ENCODE measurements around the gene ZNF627. TPM values are rescaled to one million over a fixed set of nuclear protein-coding genes. Genes with fewer than 3 reads are reported as not detected.

ZNF627 gene
- total RNA-seq, 4 donors from 2014 or later: 9.0 to 30.8 (median 12.2) TPM

DNA sequence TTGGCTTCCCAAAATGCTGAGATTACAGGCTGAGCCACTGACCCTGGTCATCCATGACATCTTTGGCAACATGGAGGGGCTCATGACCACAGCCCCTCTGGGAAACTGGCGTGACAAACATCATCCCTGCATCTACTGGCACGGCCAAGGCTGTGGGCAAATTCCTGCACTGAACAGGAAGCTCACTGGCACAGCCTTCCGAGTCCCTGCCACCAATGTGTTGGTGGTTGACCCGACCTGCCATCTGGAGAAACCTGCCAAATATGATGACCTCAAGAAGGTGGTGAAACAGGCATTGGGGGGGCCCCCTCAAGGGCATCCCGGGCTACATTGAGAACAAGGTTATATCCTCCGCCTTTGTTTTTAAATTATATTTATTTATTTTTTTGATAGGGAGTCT lies 11.0 kb upstream of the ZNF627 start:
- Histone ChIP-seq H3K27ac (no peak overlapping the region), H3K36me3 (no peaks in the 10 kb centered on the region), H3K27me3 (no peaks in the 10 kb centered on the region), H3K4me1 (peaks cover 0 to 13% (median 7%) of the 10 kb centered on the region in 4 donors), H3K9me3 (no peaks in the 10 kb centered on the region), H3K4me3 (no peak overlapping the region)
- TF ChIP-seq EP300 (IDR thresholded peaks at IDR 0.05): no peak
- WGBS, 2 donors: 71 to 78% methylated on average over 6 of the region's 6 CpGs
- DNase-seq (ENCODE audit: low spot score in 2 of 2): no peak

DNA sequence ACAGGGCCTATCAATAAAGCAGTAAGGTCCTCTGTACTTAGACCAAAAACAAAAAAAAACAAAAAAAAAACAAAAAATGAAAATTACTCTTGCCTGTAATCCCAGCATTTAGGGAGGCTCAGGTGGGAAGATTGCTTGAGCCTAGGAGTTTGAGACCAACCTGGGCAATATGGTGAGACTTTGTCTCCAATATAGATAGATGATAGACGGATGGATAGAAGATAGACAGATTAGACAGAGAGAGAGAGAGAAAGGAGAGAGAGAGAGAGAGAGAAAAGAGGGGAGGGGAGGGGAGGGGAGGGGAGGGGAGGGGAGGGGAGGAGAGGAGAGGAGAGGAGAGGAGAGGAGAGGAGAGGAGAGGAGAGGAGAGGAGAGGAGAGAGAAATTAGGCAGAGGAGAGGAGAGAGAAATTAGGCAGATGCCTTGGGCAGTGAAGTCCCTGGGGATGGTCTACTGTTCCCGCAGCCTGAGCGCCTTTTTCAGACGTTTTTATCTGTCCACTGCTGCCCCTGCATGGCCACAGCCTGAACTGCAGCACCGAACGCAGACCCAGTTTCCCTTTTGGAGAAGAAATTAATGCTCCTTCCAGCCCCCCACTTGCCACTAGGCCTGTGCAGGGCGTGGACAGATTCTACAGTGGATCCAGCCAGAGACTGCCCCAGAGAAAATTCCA lies 9.8 kb upstream of the ZNF627 start:
- Histone ChIP-seq H3K9me3 (no peaks in the 10 kb centered on the region), H3K4me1 (peaks cover 0 to 5% (median under 1%) of the 10 kb centered on the region in 4 donors), H3K4me3 (no peak overlapping the region), H3K27ac (peak overlapping the region in 1 of 4 donors; percentile 6), H3K27me3 (no peaks in the 10 kb centered on the region), H3K36me3 (no peaks in the 10 kb centered on the region)
- peak in 1 of 2 donors; percentile 27 for TF ChIP-seq EP300 (IDR thresholded peaks at IDR 0.05)
- no peak for TF ChIP-seq POLR2A (IDR thresholded peaks at IDR 0.05)
- TF ChIP-seq, protein P1, sequence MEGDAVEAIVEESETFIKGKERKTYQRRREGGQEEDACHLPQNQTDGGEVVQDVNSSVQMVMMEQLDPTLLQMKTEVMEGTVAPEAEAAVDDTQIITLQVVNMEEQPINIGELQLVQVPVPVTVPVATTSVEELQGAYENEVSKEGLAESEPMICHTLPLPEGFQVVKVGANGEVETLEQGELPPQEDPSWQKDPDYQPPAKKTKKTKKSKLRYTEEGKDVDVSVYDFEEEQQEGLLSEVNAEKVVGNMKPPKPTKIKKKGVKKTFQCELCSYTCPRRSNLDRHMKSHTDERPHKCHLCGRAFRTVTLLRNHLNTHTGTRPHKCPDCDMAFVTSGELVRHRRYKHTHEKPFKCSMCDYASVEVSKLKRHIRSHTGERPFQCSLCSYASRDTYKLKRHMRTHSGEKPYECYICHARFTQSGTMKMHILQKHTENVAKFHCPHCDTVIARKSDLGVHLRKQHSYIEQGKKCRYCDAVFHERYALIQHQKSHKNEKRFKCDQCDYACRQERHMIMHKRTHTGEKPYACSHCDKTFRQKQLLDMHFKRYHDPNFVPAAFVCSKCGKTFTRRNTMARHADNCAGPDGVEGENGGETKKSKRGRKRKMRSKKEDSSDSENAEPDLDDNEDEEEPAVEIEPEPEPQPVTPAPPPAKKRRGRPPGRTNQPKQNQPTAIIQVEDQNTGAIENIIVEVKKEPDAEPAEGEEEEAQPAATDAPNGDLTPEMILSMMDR (IDR thresholded peaks at IDR 0.05): peak; percentile 86 to 91 (median 89)
- DNase-seq (ENCODE audit: low spot score in 2 of 2): peak; percentile 71 to 90
- WGBS, 2 donors: 1 to 2% methylated on average over 7 of the region's 7 CpGs

DNA sequence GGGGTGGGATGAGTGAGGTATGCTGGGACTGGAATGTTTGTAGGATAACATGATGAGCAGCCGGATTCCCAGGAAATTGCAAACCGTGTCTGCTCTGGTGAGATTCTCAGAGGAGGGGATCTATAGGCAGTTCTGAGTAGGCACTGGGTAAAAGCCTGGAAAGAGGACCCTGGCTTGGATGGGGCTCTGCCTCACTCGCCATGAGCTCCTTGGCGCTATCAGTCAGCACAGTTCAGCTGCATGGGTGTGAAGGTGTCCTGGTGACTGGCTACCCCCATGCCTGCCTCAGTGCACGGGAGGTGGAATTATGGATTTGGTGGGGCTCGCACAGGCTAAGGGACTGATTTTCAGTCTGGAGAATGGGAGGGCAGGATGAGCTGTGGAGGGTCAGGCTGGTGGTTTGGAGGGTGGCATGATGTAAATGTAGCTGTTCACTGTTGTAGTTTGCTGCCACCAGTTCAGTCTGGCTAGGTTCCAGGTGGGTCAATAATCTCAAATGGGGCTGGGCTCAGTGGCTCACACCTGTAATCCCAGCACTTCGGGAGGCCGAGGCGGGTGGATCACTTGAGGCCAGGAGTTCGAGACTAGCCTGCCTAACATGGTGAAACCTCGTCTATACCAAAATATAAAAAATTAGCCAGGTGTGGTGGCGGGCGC lies 9.2 kb upstream of the ZNF627 start:
- Histone ChIP-seq H3K4me1 (peaks cover 0 to 5% (median 0%) of the 10 kb centered on the region in 4 donors), H3K27me3 (no peaks in the 10 kb centered on the region), H3K27ac (peak overlapping the region in 1 of 4 donors; percentile 6), H3K36me3 (no peaks in the 10 kb centered on the region), H3K9me3 (no peaks in the 10 kb centered on the region), H3K4me3 (no peak overlapping the region)
- no peak for TF ChIP-seq EP300 (IDR thresholded peaks at IDR 0.05)
- TF ChIP-seq, protein P1 (IDR thresholded peaks at IDR 0.05): peak in 2 of 5 experiments; percentile 2 to 12
- 62 to 66% methylated on average over 13 of the region's 13 CpGs for WGBS, 2 donors
- no peak for DNase-seq (ENCODE audit: low spot score in 2 of 2)

DNA sequence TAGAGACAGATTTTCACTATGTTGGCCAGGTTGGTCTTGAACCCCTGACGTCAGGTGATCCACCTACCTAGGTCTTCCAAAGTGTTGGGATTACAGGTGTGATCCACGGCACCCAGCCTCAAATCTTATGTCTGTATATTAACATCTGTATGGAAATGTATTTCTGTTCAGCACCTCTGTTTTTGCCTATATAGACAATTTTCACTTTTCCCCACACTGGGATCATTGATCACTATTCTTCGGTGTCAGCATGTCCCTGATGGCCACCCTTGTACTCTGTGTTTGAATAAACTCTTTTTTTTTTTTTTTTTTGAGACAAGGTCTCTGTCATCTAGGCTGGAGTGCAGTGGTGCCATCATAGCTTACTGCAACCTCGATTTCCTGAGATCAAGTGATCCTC lies 3.2 kb upstream of the ZNF627 start:
- no peaks in the 10 kb centered on the region for H3K27me3 ChIP-seq
- H3K4me3 ChIP-seq: no peak overlapping the region
- DNase-seq (ENCODE audit: low spot score in 2 of 2): no peak
- H3K4me1 ChIP-seq: peaks cover 0 to 18% (median 9%) of the 10 kb centered on the region in 4 donors
- H3K27ac ChIP-seq: no peak overlapping the region
- H3K36me3 ChIP-seq: no peaks in the 10 kb centered on the region
- no peaks in the 10 kb centered on the region for H3K9me3 ChIP-seq
- TF ChIP-seq, protein P1 (IDR thresholded peaks at IDR 0.05): no peak
- TF ChIP-seq POLR2A (IDR thresholded peaks at IDR 0.05): no peak
- no peak for TF ChIP-seq EP300 (IDR thresholded peaks at IDR 0.05)
- WGBS, 2 donors: 87 to 90% methylated on average over 4 of the region's 4 CpGs

DNA sequence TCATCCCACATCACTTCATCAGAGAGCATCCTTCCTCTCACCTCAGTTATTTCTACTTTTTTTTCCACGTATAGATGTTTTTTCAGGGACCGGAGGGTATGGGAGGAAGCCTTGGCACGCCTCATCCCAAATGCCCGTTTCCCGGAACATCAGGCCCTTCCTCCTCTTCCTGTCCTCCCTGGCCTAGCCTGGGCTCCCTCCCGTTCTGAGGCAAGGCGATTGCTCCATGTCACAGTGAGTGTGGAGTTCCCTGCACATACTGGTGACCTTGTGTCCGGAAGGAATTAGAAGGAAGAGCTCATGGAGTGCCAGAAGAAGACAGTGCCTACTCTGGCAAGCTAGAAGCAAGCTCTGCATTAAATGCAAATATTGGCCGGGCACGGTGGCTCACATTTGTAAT lies 1.1 kb upstream of the ZNF627 start:
- TF ChIP-seq POLR2A (IDR thresholded peaks at IDR 0.05): no peak
- TF ChIP-seq EP300 (IDR thresholded peaks at IDR 0.05): no peak
- TF ChIP-seq, protein P1 (IDR thresholded peaks at IDR 0.05): no peak
- H3K36me3 ChIP-seq: peaks cover 0 to 9% (median 0%) of the 10 kb centered on the region in 3 donors
- H3K4me1 ChIP-seq: peaks cover 0 to 31% (median 10%) of the 10 kb centered on the region in 4 donors
- no peaks in the 10 kb centered on the region for H3K9me3 ChIP-seq
- WGBS, 2 donors: 77 to 88% methylated on average over 10 of the region's 10 CpGs
- H3K4me3 ChIP-seq: no peak overlapping the region
- H3K27ac ChIP-seq: peak overlapping the region in 1 of 4 donors; percentile 93
- H3K27me3 ChIP-seq: no peaks in the 10 kb centered on the region
- no peak for DNase-seq (ENCODE audit: low spot score in 2 of 2)

Data from tibial nerve (tissue), 4 donors.